ENCODE data around the gene L3MBTL4. TPM values are rescaled to one million over a fixed set of nuclear protein-coding genes. Genes with fewer than 3 reads are reported as not detected.

Gene L3MBTL4
- total and polyA plus RNA-seq, 7 donors, result 0.04 to 1.3 (median 0.22) TPM

- H3K4me3 ChIP-seq, result no peak overlapping the region
- TF ChIP-seq CTCF (IDR thresholded peaks at IDR 0.05), result no peak
- WGBS, 3 donors, result 72 to 78% (median 72%) methylated on average over 5 of the region's 5 CpGs
- no peaks in the 10 kb centered on the region for H3K9me3 ChIP-seq
- H3K27ac ChIP-seq, result no peak overlapping the region
- no peaks in the 10 kb centered on the region for H3K36me3 ChIP-seq (ENCODE audit: insufficient read depth in 1 of 2, low read depth in 1 of 2)
- ATAC-seq, result no peak
- DNase-seq, result no peak
- H3K4me1 ChIP-seq, result no peaks in the 10 kb centered on the region
- no peaks in the 10 kb centered on the region for H3K27me3 ChIP-seq (ENCODE audit: insufficient read depth in 3 of 3, low read length in 2 of 3)
- intact Hi-C loops (cut with DNase I), result no loop called here
These were observed 9.9 kb downstream of the L3MBTL4 start for GRCh38 chr18:6404834-6405233.

GRCh38 chr18:6401687-6402086 is 13.0 kb downstream of the L3MBTL4 start:
- H3K36me3 ChIP-seq (ENCODE audit: insufficient read depth in 1 of 2, low read depth in 1 of 2), result no peaks in the 10 kb centered on the region
- H3K27me3 ChIP-seq (ENCODE audit: insufficient read depth in 3 of 3, low read length in 2 of 3), result no peaks in the 10 kb centered on the region
- no peaks in the 10 kb centered on the region for H3K9me3 ChIP-seq
- no peak overlapping the region for H3K27ac ChIP-seq
- no peaks in the 10 kb centered on the region for H3K4me1 ChIP-seq
- ATAC-seq (no peak), DNase-seq (no peak)
- WGBS, 3 donors, result 70 to 73% (median 71%) methylated on average over 8 of the region's 8 CpGs
- intact Hi-C loops (cut with DNase I), result no loop called here
- TF ChIP-seq CTCF (IDR thresholded peaks at IDR 0.05), result no peak
- no peak overlapping the region for H3K4me3 ChIP-seq

- no peak overlapping the region for H3K4me3 ChIP-seq
- DNase-seq (no peak), ATAC-seq (no peak)
- 87 to 98% (median 87%) methylated on average over 1 of the region's 1 CpG for WGBS, 3 donors
- no peaks in the 10 kb centered on the region for H3K4me1 ChIP-seq
- H3K36me3 ChIP-seq (ENCODE audit: insufficient read depth in 1 of 2, low read depth in 1 of 2), result no peaks in the 10 kb centered on the region
- intact Hi-C loops (cut with DNase I), result no loop called here
- no peaks in the 10 kb centered on the region for H3K27me3 ChIP-seq (ENCODE audit: insufficient read depth in 3 of 3, low read length in 2 of 3)
- H3K27ac ChIP-seq, result no peak overlapping the region
- TF ChIP-seq CTCF (IDR thresholded peaks at IDR 0.05), result no peak
- H3K9me3 ChIP-seq, result no peaks in the 10 kb centered on the region
These were observed 14.9 kb downstream of the L3MBTL4 start for GRCh38 chr18:6399776-6400175.

DNA sequence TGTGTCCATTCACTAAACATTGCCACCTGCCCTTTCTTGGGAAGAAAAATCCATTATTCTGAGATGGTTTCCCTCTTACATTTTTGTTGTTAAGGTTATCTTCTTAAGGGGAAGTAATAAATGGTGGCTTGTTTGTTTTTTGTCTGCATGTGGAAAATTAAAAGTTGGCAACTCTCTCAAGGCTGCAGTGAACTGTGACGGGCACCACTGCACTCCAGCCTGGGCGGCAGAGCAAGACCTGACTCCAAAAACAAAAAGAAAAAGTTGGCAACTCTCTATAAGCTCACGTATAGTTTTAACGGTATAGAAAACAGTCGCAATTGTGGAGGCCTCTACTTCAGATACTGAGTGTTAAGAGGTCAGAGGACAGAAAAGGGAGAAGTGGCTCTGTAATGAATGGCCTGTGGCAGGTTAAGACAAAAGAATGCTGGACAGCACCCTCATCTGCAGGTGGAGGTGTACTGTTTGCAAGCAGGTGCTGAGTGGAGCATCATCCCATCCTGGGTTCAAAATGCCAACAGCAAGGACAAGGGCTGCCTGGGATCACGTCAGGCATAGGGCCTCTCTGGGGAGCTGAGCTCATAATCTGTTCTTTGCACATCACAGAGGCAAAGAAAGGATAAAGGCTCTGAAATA is 16.7 kb downstream of the L3MBTL4 start:
- Histone ChIP-seq H3K36me3 (ENCODE audit: insufficient read depth in 1 of 2, low read depth in 1 of 2) (no peaks in the 10 kb centered on the region), H3K4me3 (no peak overlapping the region), H3K27ac (no peak overlapping the region), H3K27me3 (ENCODE audit: insufficient read depth in 3 of 3, low read length in 2 of 3) (no peaks in the 10 kb centered on the region), H3K9me3 (no peaks in the 10 kb centered on the region), H3K4me1 (no peaks in the 10 kb centered on the region)
- intact Hi-C loops (cut with DNase I), result no loop called here
- TF ChIP-seq CTCF (IDR thresholded peaks at IDR 0.05), result no peak
- no peak for ATAC-seq
- 53 to 79% (median 64%) methylated on average over 6 of the region's 6 CpGs for WGBS, 3 donors
- no peak for DNase-seq

DNA sequence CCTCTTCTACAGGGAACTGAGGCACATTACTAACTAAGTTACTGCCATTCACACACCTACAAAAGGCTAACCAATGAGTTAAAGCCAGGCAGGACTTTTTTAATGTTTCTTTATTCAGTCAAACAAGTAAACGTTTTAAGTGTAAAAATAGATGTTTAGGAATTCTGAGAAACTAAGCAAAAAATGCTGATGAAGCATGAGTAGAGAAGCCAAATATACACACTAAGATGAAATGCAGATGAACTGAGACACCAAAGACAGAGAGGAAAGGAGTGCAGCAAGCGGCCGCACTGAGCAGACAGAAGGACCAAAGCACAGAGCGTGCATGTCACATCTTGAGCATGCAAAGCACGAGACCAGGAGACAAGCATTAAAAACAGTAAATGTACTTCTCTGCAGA is 17.9 kb downstream of the L3MBTL4 start:
- no peaks in the 10 kb centered on the region for H3K36me3 ChIP-seq (ENCODE audit: insufficient read depth in 1 of 2, low read depth in 1 of 2)
- no peak overlapping the region for H3K4me3 ChIP-seq
- WGBS, 3 donors, result 68 to 76% (median 76%) methylated on average over 5 of the region's 5 CpGs
- DNase-seq, result no peak
- no peak for TF ChIP-seq CTCF (IDR thresholded peaks at IDR 0.05)
- no peak for ATAC-seq
- H3K27ac ChIP-seq, result no peak overlapping the region
- H3K9me3 ChIP-seq, result peaks cover 4% of the 10 kb centered on the region
- intact Hi-C loops (cut with DNase I), result no loop called here
- H3K27me3 ChIP-seq (ENCODE audit: insufficient read depth in 3 of 3, low read length in 2 of 3), result no peaks in the 10 kb centered on the region
- H3K4me1 ChIP-seq, result no peaks in the 10 kb centered on the region
